Right lobe of liver (tissue), 6 donors: Measurements from ENCODE around the gene METAP1D. TPM values are rescaled to one million over a fixed set of nuclear protein-coding genes. Genes with fewer than 3 reads are reported as not detected.

Source experiments
- ATAC-seq, 4 donors: fragments of 200-7000 bp; cut with Tn5 transposase; one replicate each; pipeline ENCODE4 v1.9.1; 2020; ENCODE audit warnings: mild to moderate bottlenecking in 4 of 4, moderate library complexity in 4 of 4
- DNase-seq, 3 donors: peaks; one replicate each; pipeline ENCODE4 v3.0.0-alpha.2; 2020
- H3K27ac ChIP-seq, 3 donors: fragments of 200-600 bp; one replicate each; pipeline ENCODE4 v1.8.0; 2022
- H3K27me3 ChIP-seq, 2 donors: fragments of 200-600 bp; one replicate each; pipeline ENCODE4 v1.8.0; 2022
- H3K36me3 ChIP-seq, 4 donors: fragments of 200-600 bp; sonication (generic) in 1 of 4; one replicate each; pipeline versions ENCODE4 v1.5.1 to v1.8.0; 2017 to 2022; ENCODE audit warnings: control low read depth in 1 of 4
- H3K4me1 ChIP-seq, 4 donors: fragments of 200-600 bp; sonication (generic) in 1 of 4; one replicate each; pipeline versions ENCODE4 v1.5.1 to v1.8.0; 2017 to 2022; ENCODE audit warnings: control low read depth in 1 of 4
- H3K4me3 ChIP-seq, 3 donors: fragments of 200-600 bp; one replicate each; pipeline ENCODE4 v1.8.0; 2022
- H3K9me3 ChIP-seq, 4 donors: fragments of 200-600 bp; sonication (generic) in 1 of 4; one replicate each; pipeline versions ENCODE4 v1.5.1 to v1.8.0; 2017 to 2022; ENCODE audit warnings: control low read depth in 1 of 4
- POLR2A ChIP-seq: fragments of 450-650 bp; IDR thresholded peaks from one replicate; pipeline ENCODE4 v1.6.1; 2017; ENCODE audit warnings: antibody characterized with exemption, mild to moderate bottlenecking
- WGBS: methylation state at CpG from one replicate; pipeline ENCODE4 v1.1.6; 2018; ENCODE audit warnings: low coverage, low lambda C conversion rate; ENCODE audit not compliant: insufficient coverage; ENCODE audit errors: missing lambda C conversion rate; 5-methylcytosine and 5-hydroxymethylcytosine counted together
- intact Hi-C, 2 donors: fragments of 100-400 bp; cut with DNase I; formaldehyde crosslinking; loops; one replicate each; pipeline versions ENCODE4 v1.11.2 to v1.14.1; 2022
- total RNA-seq, 6 experiments: library from RNA; depleted of rRNA in 2 of 6; stranded (reverse); fragments of >200 nt in 2 of 6; fragmentation: NEBNext Ultra II Directional in 3 of 6; extraction: Animal tissue kit (Norgen Biotek cat#: 25700) in 3 of 6; gene quantifications; one replicate each; pipeline versions ENCODE4 v1.1.0 to v1.2.4, GENCODE V29; 2016 to 2023
- TF ChIP-seq, protein P1 (sequence below), 4 donors: fragments of 200-600 bp in 3 of 4; fragments of 450-650 bp in 1 of 4; IDR thresholded peaks; one replicate each; pipeline versions ENCODE4 v1.5.1 to v1.8.0; 2016 to 2022; ENCODE audit warnings: antibody characterized with exemption in 4 of 4, mild to moderate bottlenecking in 2 of 4
- donor health status: DM: no; HTN: yes; CAD: no.
- donor health status: DM: no; HTN: no; CAD: no.
- donor health status: DM: no; HTN: no; CAD: no.
- donor health status: DM: no; HTN: yes; CAD: no.
- donor health status: DM: no; HTN: yes; CAD: no.

Gene METAP1D
- total RNA-seq, 6 experiments from 2014 or later = 2.4 to 8.2 (median 4.6) TPM

DNA sequence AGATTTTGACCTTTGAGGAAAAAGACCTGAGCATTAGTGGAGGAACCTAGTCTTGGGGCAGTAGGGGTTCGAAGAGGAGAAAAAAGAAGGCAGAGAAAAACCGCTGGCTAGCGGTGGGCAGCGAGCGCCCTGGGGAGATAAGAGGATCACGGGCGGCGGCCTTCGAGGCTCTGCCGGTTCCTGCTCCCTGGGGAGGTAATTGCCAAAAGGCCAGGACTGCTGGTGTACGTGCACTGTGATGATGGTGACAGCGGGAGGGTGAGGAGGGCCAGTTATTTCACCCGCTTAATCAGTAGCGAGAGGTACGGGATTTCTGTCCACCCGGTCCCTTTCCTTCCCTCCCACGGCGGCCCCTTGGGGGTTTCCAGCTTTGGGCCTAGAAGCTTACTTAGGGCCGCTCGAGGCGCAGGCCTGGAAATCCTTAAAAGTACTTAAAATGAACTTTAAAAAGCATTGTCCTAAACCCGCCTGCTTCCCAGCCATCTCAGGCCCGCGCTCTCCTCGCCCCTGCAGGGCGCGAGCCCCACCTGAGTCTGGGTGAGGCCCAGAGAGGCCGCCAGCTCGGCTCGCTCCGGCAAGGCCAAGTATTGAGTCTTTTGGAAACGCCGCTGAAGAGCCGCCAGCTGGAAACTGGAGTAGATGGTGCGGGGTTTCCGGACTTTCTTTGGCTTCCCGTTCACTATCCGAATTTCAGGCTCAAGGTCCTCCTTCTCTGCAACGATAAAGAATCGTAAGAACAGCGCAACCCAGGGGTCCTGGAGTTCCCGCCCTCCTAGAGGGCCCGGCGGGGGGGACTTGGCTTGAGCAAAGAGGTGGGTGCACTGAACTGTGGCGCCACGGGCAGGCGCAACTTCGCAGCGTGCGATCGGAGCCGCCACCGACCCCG is 101.4 kb downstream of the METAP1D start:
- Histone ChIP-seq H3K4me3 (no peak overlapping the region), H3K27me3 (peaks cover 49 to 92% of the 10 kb centered on the region in 2 donors), H3K4me1 (peaks cover 0 to 55% (median 11%) of the 10 kb centered on the region in 4 donors), H3K9me3 (no peaks in the 10 kb centered on the region), H3K36me3 (no peaks in the 10 kb centered on the region), H3K27ac (no peak overlapping the region)
- ATAC-seq (no peak), DNase-seq (no peak)
- WGBS = 4% methylated on average over 25 of the region's 54 CpGs
- intact Hi-C loops = loop anchor here (10.0 kb wide), 4 partner anchors 286 to 526 kb away; no protein-coding TSS in a partner anchor
- no peak for TF ChIP-seq POLR2A

DNA sequence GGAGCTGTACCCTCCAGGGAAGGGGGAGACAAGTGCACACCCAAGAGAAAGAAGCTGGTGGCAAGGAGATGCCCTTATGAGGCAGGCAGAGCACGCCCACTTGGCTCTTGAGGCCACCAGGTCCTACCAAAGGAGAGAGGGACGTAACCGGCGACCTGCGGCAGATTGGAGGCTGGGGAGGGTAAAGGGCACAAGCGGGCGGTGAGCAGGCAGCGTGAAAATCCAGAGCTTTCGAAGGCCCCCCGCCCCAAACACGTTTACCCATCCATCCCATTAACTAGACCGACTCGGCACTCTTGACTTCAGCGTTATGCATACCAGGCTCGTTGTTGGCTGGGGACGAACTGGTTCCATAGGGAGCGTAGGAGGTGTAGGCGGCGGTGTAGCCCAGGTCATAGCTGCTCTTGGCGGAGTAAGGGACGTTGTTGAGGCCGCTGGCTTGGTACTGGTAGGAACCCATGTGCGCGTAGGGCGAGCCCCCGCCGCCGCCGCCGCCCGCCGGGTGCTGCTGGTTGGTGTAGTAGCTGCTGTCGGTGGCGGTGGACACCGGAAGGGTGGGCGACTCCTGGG is 102.2 kb downstream of the METAP1D start:
- peaks cover 49 to 93% of the 10 kb centered on the region in 2 donors for H3K27me3 ChIP-seq
- intact Hi-C loops = loop anchor here (10.0 kb wide), 4 partner anchors 287 to 527 kb away; no protein-coding TSS in a partner anchor
- no peak overlapping the region for H3K27ac ChIP-seq
- no peak for DNase-seq
- H3K4me3 ChIP-seq = peak overlapping the region in 1 of 3 donors; percentile 45
- peak in 3 of 4 donors; percentile 4 to 13 (median 9) for ATAC-seq
- peaks cover 0 to 52% (median 11%) of the 10 kb centered on the region in 4 donors for H3K4me1 ChIP-seq
- H3K9me3 ChIP-seq = no peaks in the 10 kb centered on the region
- 9% methylated on average over 15 of the region's 36 CpGs for WGBS
- H3K36me3 ChIP-seq = no peaks in the 10 kb centered on the region
- TF ChIP-seq, protein P1, sequence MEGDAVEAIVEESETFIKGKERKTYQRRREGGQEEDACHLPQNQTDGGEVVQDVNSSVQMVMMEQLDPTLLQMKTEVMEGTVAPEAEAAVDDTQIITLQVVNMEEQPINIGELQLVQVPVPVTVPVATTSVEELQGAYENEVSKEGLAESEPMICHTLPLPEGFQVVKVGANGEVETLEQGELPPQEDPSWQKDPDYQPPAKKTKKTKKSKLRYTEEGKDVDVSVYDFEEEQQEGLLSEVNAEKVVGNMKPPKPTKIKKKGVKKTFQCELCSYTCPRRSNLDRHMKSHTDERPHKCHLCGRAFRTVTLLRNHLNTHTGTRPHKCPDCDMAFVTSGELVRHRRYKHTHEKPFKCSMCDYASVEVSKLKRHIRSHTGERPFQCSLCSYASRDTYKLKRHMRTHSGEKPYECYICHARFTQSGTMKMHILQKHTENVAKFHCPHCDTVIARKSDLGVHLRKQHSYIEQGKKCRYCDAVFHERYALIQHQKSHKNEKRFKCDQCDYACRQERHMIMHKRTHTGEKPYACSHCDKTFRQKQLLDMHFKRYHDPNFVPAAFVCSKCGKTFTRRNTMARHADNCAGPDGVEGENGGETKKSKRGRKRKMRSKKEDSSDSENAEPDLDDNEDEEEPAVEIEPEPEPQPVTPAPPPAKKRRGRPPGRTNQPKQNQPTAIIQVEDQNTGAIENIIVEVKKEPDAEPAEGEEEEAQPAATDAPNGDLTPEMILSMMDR (IDR thresholded peaks at IDR 0.05) = no peak
- TF ChIP-seq POLR2A = no peak

DNA sequence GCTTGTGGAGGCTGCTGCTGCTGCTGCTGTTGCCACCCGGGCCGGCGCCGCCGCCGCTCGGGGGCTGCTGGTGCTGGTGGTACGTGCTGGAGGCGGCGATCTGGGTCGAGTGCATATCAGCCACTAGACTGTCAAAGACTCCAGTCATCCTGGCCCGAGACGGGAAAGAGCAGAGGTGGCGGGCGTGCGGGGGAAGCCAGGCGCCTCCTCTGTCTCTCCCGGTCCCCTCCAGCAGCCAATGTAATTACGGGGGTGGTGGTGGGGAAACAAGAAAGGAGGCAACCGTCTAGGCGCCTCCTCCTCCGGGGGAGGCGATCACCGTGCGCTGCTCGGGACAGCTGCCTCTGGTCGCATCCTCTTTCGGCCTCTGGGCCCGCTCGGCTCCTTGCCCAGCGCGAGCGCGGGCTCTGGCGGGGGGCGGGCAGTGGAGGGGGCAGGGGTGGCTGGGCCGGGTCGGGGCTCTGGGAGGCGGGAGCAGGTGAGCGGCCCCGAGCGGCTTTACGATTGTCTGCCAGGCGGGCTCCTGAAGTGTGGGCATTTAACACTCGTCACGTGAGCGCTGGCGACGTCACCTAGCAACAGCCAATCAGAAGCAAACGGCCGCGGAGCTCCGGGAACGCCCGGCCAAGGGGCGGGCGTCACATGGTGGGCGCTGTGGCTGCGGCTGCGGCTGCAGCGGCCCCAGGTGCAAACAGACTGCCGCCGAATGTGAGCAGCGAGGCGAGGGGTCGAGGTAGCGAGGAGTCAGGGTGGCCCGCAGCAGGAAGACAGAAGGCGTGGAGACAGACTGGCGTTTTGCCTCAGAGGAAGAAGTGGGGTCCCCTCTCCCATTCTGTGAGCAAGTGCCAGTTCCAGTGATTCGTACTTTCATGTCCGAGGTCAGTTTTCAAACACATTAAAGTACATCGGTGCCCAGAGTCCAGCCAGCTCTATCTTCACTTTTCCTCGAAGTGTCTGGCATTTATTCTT is 102.9 kb downstream of the METAP1D start, which contains the start of gene DLX2:
Gene DLX2 (minus strand): TSS at position 510 of the 969 bp plus-strand sequence. CDS start 362 bp downstream, at position 148.
- peaks cover 44 to 94% of the 10 kb centered on the region in 2 donors for H3K27me3 ChIP-seq
- intact Hi-C loops = loop anchor here (10.0 kb wide), 4 partner anchors 288 to 528 kb away; no protein-coding TSS in a partner anchor
- 0% methylated on average over 4 of the region's 74 CpGs for WGBS

DNA sequence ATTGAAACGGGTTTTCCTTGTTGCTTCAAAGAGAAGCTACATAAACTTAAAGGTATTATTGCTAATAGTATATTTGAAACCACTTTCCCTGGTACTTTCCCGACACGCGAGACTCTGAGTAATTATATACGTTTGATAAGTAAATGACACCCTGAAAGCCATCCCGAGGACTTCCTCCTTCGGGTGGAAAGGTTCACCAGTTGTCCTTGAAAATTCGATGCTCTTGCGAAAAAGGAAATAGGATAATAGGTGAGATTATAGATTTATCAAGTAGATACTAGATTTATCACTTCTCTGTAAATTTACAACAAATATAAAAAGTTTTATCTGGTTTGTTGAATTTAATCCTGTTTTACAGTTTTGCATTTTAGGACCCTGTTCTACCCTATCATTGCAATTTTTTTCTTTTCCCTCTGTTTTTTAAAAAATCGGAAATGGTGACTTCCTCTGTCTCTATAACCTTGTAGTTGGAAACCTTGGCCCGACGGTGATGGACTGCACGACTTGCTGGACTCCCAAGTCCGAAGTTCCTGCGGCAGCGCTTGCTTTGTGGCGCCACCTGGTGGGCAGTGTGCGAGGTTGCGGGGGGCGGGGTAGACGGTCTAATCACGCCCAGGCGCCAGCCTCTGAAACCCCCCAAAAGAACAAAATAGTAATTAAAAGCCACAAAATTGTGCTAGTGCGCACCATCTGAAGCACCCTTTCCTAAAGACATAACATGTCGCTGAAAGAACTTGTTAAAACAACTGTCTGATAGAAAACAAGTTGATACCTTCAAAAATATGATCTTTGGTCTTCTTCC is 103.9 kb downstream of the METAP1D start:
- TF ChIP-seq, protein P1 (IDR thresholded peaks at IDR 0.05) = peak; percentile 85 to 93 (median 88)
- no peak for TF ChIP-seq POLR2A
- Histone ChIP-seq H3K9me3 (no peaks in the 10 kb centered on the region), H3K36me3 (no peaks in the 10 kb centered on the region), H3K27me3 (peaks cover 41 to 87% of the 10 kb centered on the region in 2 donors), H3K4me1 (peaks cover 0 to 50% (median 11%) of the 10 kb centered on the region in 4 donors), H3K27ac (no peak overlapping the region), H3K4me3 (no peak overlapping the region)
- ATAC-seq (peak; percentile 78 to 81 (median 80)), DNase-seq (peak; percentile 82 to 86 (median 85))
- intact Hi-C loops = loop anchor here (10.0 kb wide), 4 partner anchors 289 to 529 kb away; no protein-coding TSS in a partner anchor
- WGBS = 2% methylated on average over 25 of the region's 25 CpGs

More for the DNA sequence above, 102.9 kb downstream of the METAP1D start, which contains the start of gene DLX2:
- TF ChIP-seq, protein P1 (IDR thresholded peaks at IDR 0.05) = no peak
- TF ChIP-seq POLR2A = no peak
- peak within 1 kb of the TSS; percentile 36 to 45 (median 41) for H3K4me3 ChIP-seq
- peaks cover 0 to 50% (median 11%) of the 10 kb centered on the region in 4 donors for H3K4me1 ChIP-seq
- no peaks in the 10 kb centered on the region for H3K36me3 ChIP-seq
- H3K9me3 ChIP-seq = no peaks in the 10 kb centered on the region
- ATAC-seq = peak; percentile 56 to 75 (median 62)
- no peak within 1 kb of the TSS for H3K27ac ChIP-seq
- DNase-seq = peak; percentile 78 to 85 (median 81)
